ENCODE measurements around the gene GATA3.
A peak's percentile ranks its signal among the peaks of the same experiment; 100 is the strongest.
"Not testable (repeated sequence)": the region's sequence is repeated elsewhere in the genome, so short reads cannot be mapped to it uniquely, and the experiment has no call there.

GATA3 gene

DNA sequence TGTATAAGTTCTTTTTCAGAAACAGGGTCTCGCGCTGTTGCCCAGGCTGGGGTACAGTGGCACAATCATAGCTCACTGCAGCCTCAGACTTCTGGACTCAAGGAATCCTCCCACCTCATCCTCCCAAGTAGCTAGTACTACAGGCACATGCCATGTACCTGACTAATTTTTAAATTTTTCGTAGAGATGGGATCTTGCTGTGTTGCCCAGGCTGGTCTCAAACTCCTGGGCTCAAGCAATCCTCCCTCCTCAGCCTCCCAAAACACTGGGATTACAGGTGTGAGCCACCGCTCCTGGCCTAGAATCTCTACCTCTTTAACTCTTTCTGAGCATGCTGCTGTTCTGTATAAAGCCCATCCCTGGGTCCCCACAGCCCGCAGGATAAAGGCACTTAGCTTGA, 23.3 kb upstream of the GATA3 start:
- not testable (repeated sequence) for H3K9me3 ChIP-seq (ENCODE audit: insufficient read depth, low read depth, low read length); H3K36me3 ChIP-seq (ENCODE audit: insufficient read depth, low read length); H3K4me3 ChIP-seq (ENCODE audit: low read length); H3K27ac ChIP-seq (ENCODE audit: low read depth, low read length); H3K9ac ChIP-seq (ENCODE audit: low read depth, low read length)
- WGBS = 94% methylated on average over 5 of the region's 5 CpGs
- Histone ChIP-seq H3K4me1 (ENCODE audit: insufficient read depth, low read length) (peaks cover 12% of the 10 kb centered on the region), H3K27me3 (ENCODE audit: insufficient read depth, low read length) (peaks cover 62% of the 10 kb centered on the region)

GRCh38 chr10:8032558-8032957, 21.9 kb upstream of the GATA3 start:
- Histone ChIP-seq H3K9ac (ENCODE audit: low read depth, low read length) (no peak overlapping the region), H3K4me1 (ENCODE audit: insufficient read depth, low read length) (peaks cover 17% of the 10 kb centered on the region), H3K9me3 (ENCODE audit: insufficient read depth, low read depth, low read length) (no peaks in the 10 kb centered on the region), H3K4me3 (ENCODE audit: low read length) (no peak overlapping the region), H3K27me3 (ENCODE audit: insufficient read depth, low read length) (peaks cover 75% of the 10 kb centered on the region), H3K27ac (ENCODE audit: low read depth, low read length) (no peak overlapping the region), H3K36me3 (ENCODE audit: insufficient read depth, low read length) (no peaks in the 10 kb centered on the region)
- 91% methylated on average over 7 of the region's 7 CpGs for WGBS

GRCh38 chr10:8033812-8034465, 20.5 kb upstream of the GATA3 start:
- WGBS = 3% methylated on average over 45 of the region's 45 CpGs
- Histone ChIP-seq H3K27me3 (ENCODE audit: insufficient read depth, low read length) (peaks cover 89% of the 10 kb centered on the region), H3K4me3 (ENCODE audit: low read length) (peak overlapping the region; percentile 37), H3K9ac (ENCODE audit: low read depth, low read length) (no peak overlapping the region), H3K4me1 (ENCODE audit: insufficient read depth, low read length) (peaks cover 17% of the 10 kb centered on the region), H3K9me3 (ENCODE audit: insufficient read depth, low read depth, low read length) (no peaks in the 10 kb centered on the region), H3K36me3 (ENCODE audit: insufficient read depth, low read length) (no peaks in the 10 kb centered on the region), H3K27ac (ENCODE audit: low read depth, low read length) (no peak overlapping the region)

DNA sequence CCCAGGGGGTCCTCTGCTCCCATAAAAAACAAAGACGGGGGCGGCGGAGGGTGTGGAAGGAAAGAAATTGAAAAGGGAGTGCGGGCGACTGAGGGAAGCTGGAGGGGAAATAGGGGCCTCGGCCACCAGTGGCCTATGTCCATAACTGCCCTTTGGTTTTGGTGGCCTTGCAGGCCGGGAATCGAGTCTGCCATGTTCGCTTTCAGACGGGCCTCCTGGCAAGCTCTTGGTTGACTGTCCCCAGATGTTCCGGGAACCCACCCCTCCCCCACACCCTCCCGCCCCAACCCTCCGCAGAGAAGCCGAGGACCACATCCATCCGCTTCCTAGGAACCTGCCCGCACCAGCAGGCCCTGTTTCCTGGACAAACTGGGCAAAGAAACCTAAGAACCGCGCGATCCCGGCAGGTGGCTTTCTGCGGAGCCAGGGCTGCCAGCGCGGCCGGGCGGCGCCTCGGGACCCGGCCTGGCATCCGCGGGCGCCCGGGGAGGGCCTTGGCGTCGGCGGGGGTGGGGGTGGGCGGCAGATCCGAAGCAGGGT, 20.0 kb upstream of the GATA3 start:
- Histone ChIP-seq H3K4me1 (ENCODE audit: insufficient read depth, low read length) (peaks cover 17% of the 10 kb centered on the region), H3K27ac (ENCODE audit: low read depth, low read length) (no peak overlapping the region), H3K27me3 (ENCODE audit: insufficient read depth, low read length) (peaks cover 95% of the 10 kb centered on the region), H3K36me3 (ENCODE audit: insufficient read depth, low read length) (no peaks in the 10 kb centered on the region), H3K4me3 (ENCODE audit: low read length) (peak overlapping the region; percentile 37), H3K9me3 (ENCODE audit: insufficient read depth, low read depth, low read length) (no peaks in the 10 kb centered on the region), H3K9ac (ENCODE audit: low read depth, low read length) (no peak overlapping the region)
- under 1% methylated on average over 37 of the region's 37 CpGs for WGBS

DNA sequence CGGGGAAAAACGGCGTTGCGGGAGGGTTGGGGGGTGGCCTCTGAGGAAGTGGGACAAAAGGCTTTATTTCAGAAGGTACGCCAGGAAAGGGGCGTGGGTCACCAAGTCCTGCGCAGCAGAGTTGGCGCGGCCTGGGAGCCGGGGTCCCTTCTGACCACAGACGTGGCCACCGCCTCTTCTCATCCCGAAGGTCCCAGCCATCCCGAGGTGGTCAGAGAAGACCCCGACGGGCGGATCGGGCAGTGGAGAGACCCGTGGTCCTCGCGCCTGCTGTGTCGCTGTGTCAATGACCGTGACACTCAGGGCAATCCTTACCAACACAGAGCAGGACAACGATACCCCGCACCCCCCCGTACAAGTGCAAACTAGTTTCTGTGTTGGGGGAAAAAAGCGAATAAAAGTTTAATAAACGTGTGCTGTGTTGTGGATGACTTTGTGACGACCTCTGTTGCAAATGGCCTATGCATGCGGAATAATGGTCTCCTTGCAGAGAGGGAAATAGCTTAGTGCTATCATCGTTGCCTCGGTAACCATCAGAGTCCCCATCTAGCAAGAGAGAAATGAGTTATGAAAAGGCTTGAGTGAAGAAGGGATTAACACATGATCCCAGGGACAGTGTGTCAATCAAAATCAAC, 19.4 kb upstream of the GATA3 start:
- no peak overlapping the region for H3K27ac ChIP-seq (ENCODE audit: low read depth, low read length)
- H3K4me3 ChIP-seq (ENCODE audit: low read length) = peak overlapping the region; percentile 28
- no peaks in the 10 kb centered on the region for H3K9me3 ChIP-seq (ENCODE audit: insufficient read depth, low read depth, low read length)
- H3K9ac ChIP-seq (ENCODE audit: low read depth, low read length) = no peak overlapping the region
- H3K27me3 ChIP-seq (ENCODE audit: insufficient read depth, low read length) = peaks cover 99% of the 10 kb centered on the region
- 2% methylated on average over 31 of the region's 32 CpGs for WGBS
- peaks cover 17% of the 10 kb centered on the region for H3K4me1 ChIP-seq (ENCODE audit: insufficient read depth, low read length)
- no peaks in the 10 kb centered on the region for H3K36me3 ChIP-seq (ENCODE audit: insufficient read depth, low read length)

GRCh38 chr10:8035641-8036470, 18.6 kb upstream of the GATA3 start:
- Histone ChIP-seq H3K4me3 (ENCODE audit: low read length) (peak overlapping the region; percentile 28), H3K9ac (ENCODE audit: low read depth, low read length) (no peak overlapping the region), H3K4me1 (ENCODE audit: insufficient read depth, low read length) (peaks cover 17% of the 10 kb centered on the region), H3K36me3 (ENCODE audit: insufficient read depth, low read length) (no peaks in the 10 kb centered on the region), H3K27me3 (ENCODE audit: insufficient read depth, low read length) (peaks cover 100% of the 10 kb centered on the region), H3K9me3 (ENCODE audit: insufficient read depth, low read depth, low read length) (no peaks in the 10 kb centered on the region), H3K27ac (ENCODE audit: low read depth, low read length) (no peak overlapping the region)
- WGBS = 1% methylated on average over 41 of the region's 47 CpGs

- no peak overlapping the region for H3K4me3 ChIP-seq (ENCODE audit: low read length)
- H3K4me1 ChIP-seq (ENCODE audit: insufficient read depth, low read length) = peaks cover 17% of the 10 kb centered on the region
- WGBS = 4% methylated on average over 18 of the region's 18 CpGs
Observed at GRCh38 chr10:8036506-8037198, 17.8 kb upstream of the GATA3 start.

DNA sequence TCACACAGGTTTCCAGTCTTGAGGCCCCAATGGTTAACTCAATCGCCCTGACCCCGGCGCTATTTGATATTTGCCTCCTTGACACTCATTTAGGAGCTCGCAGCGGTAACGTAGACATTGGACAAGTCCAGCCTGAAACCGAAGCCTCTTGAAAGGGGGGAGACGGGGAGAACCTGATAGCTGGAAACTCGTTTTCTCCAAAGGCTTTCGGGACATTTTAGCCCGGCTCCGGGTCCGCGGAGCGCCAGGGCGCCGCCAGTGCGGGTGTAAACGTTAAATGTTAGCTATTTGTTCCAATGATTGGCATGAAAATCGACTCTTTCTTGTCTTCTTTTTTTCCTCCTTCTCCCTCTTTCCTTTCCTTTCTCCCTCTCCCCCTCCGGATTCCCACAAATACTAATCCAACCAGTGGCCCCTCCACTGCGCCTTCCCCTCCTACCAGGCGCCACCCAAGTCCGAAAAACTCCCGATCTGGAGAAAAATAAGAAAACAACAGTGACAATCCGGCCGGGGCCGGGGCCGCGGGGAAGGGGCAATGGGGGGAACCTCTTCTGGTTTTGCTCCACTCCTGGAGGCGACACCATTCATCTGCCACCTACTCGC, 17.2 kb upstream of the GATA3 start:
- 2% methylated on average over 31 of the region's 32 CpGs for WGBS
- peaks cover 100% of the 10 kb centered on the region for H3K27me3 ChIP-seq (ENCODE audit: insufficient read depth, low read length)
- no peak overlapping the region for H3K27ac ChIP-seq (ENCODE audit: low read depth, low read length)
- no peaks in the 10 kb centered on the region for H3K36me3 ChIP-seq (ENCODE audit: insufficient read depth, low read length)
- H3K9me3 ChIP-seq (ENCODE audit: insufficient read depth, low read depth, low read length) = no peaks in the 10 kb centered on the region
- peaks cover 21% of the 10 kb centered on the region for H3K4me1 ChIP-seq (ENCODE audit: insufficient read depth, low read length)
- no peak overlapping the region for H3K9ac ChIP-seq (ENCODE audit: low read depth, low read length)
- no peak overlapping the region for H3K4me3 ChIP-seq (ENCODE audit: low read length)

More at GRCh38 chr10:8036506-8037198, 17.8 kb upstream of the GATA3 start:
- Histone ChIP-seq H3K36me3 (ENCODE audit: insufficient read depth, low read length) (no peaks in the 10 kb centered on the region), H3K9ac (ENCODE audit: low read depth, low read length) (no peak overlapping the region), H3K27me3 (ENCODE audit: insufficient read depth, low read length) (peaks cover 100% of the 10 kb centered on the region), H3K27ac (ENCODE audit: low read depth, low read length) (no peak overlapping the region), H3K9me3 (ENCODE audit: insufficient read depth, low read depth, low read length) (no peaks in the 10 kb centered on the region)

- Histone ChIP-seq H3K9ac (ENCODE audit: low read depth, low read length) (no peak overlapping the region), H3K4me1 (ENCODE audit: insufficient read depth, low read length) (peaks cover 28% of the 10 kb centered on the region), H3K4me3 (ENCODE audit: low read length) (no peak overlapping the region), H3K36me3 (ENCODE audit: insufficient read depth, low read length) (no peaks in the 10 kb centered on the region), H3K27me3 (ENCODE audit: insufficient read depth, low read length) (peaks cover 100% of the 10 kb centered on the region), H3K27ac (ENCODE audit: low read depth, low read length) (no peak overlapping the region), H3K9me3 (ENCODE audit: insufficient read depth, low read depth, low read length) (no peaks in the 10 kb centered on the region)
- 5% methylated on average over 21 of the region's 22 CpGs for WGBS
Observed at GRCh38 chr10:8037941-8038894, 16.3 kb upstream of the GATA3 start.
